H1 (cell line): ENCODE data around the gene SV2C. TPM values are rescaled to one million over a fixed set of nuclear protein-coding genes. Genes with fewer than 3 reads are reported as not detected.

Source experiments
- EP300 ChIP-seq, 2 experiments: IDR thresholded peaks; 1 replicate in 1 of 2; 2 replicates in 1 of 2; pipeline ENCODE4 v1.6.1; 2011 to 2012; ENCODE audit warnings: low read depth in 2 of 2, low read length in 2 of 2, mild to moderate bottlenecking in 2 of 2, borderline replicate concordance in 1 of 2, inconsistent platforms in 1 of 2, moderate library complexity in 1 of 2
- MAX ChIP-seq: IDR thresholded peaks from 2 replicates; pipeline ENCODE4 v1.6.1; 2012; ENCODE audit warnings: inconsistent platforms
- RXRA ChIP-seq: IDR thresholded peaks from 2 replicates; pipeline ENCODE4 v1.6.1; 2011; ENCODE audit warnings: low read depth, mild to moderate bottlenecking, low read length, moderate library complexity; ENCODE audit not compliant: insufficient read depth
- TAF1 ChIP-seq: IDR thresholded peaks from 2 replicates; pipeline ENCODE4 v1.6.1; 2011; ENCODE audit warnings: mild to moderate bottlenecking, low read depth, low read length
- TAF7 ChIP-seq: optimal IDR thresholded peaks from 2 replicates; pipeline ENCODE3; 2011; ENCODE audit warnings: low read depth, mild to moderate bottlenecking, inconsistent platforms, low read length, moderate library complexity, borderline replicate concordance
- TBP ChIP-seq: IDR thresholded peaks from 2 replicates; pipeline ENCODE4 v1.6.1; 2011; ENCODE audit warnings: low read depth, low read length, improper control_type of control experiment
- polyA plus RNA-seq, 7 experiments: library from polyadenylated mRNA; depleted of rRNA in 3 of 7; stranded (reverse) in 5 of 7; unstranded in 2 of 7; fragments of >200 nt in 5 of 7; fragments of 200-250 nt in 2 of 7; gene quantifications; 1 replicate in 5 of 7; 2 replicates in 1 of 7; 4 replicates in 1 of 7; pipeline versions ENCODE4 v1.2.1 to v1.2.3, GENCODE V29; 2011 to 2013; ENCODE audit warnings: missing spikeins in 2 of 7, mixed read lengths in 2 of 7
- total RNA-seq: library from RNA; stranded (reverse); fragmentation: NEBNext Ultra II Directional; extraction: Animal tissue kit (Norgen Biotek cat#: 25700); gene quantifications from 2 replicates; pipeline ENCODE4 v1.2.1, GENCODE V29; 2021

Gene SV2C
- total and polyA plus RNA-seq, 2 of the 8 experiments (the other 6 are each of a cell fraction or from before 2014, with no cell fraction given): 0.08 to 0.24 TPM

- TF ChIP-seq TBP: no peak
- no peak for TF ChIP-seq TAF1
- no peak for TF ChIP-seq MAX
- TF ChIP-seq EP300 (IDR thresholded peaks at IDR 0.05; ENCODE audit: borderline replicate concordance in 1 of 2, low read depth in 2 of 2, low read length in 2 of 2): no peak
- no peak for TF ChIP-seq TAF7
- no peak for TF ChIP-seq RXRA
These were observed 146.7 kb downstream of the SV2C start (continued) for GRCh38 chr5:76229900-76230299.
